K562 (cell line): Measurements from ENCODE around the gene NUP62. TPM values are rescaled to one million over a fixed set of nuclear protein-coding genes. Genes with fewer than 3 reads are reported as not detected.
A peak's percentile ranks its signal among the peaks of the same experiment; 100 is the strongest.

Experiments
- ATF6 ChIP-seq: sonication (generic); formaldehyde crosslinking; IDR thresholded peaks from 2 replicates; pipeline ENCODE4 v1.4.0; 2020; ENCODE audit warnings: mild to moderate bottlenecking, missing genetic modification reagents
- EP400 ChIP-seq: fragments of 450-650 bp; IDR thresholded peaks from 2 replicates; pipeline ENCODE4 v1.6.1; 2017; ENCODE audit warnings: antibody characterized with exemption, mild to moderate bottlenecking, moderate library complexity
- HMG20B ChIP-seq: fragments of 250-450 bp; sonication (Bioruptor Pico); IDR thresholded peaks from 2 replicates; pipeline ENCODE4 v1.5.0; 2021; ENCODE audit warnings: mild to moderate bottlenecking
- POLR2A ChIP-seq: fragments of 450-650 bp; conservative IDR thresholded peaks from 2 replicates; pipeline ENCODE4 v1.6.1; 2016
- U2AF2 ChIP-seq: fragments of 200-400 bp; formaldehyde crosslinking; optimal IDR thresholded peaks from 2 replicates; pipeline ENCODE3; 2017; ENCODE audit warnings: low read depth, mild to moderate bottlenecking, low read length
- USF1 ChIP-seq: sonication (generic); formaldehyde crosslinking; IDR thresholded peaks from 2 replicates; pipeline ENCODE4 v1.9.0; 2022; ENCODE audit warnings: mild to moderate bottlenecking, missing genetic modification reagents
- polyA plus RNA-seq, 8 experiments: library from polyadenylated mRNA; depleted of rRNA in 4 of 8; stranded (reverse) in 5 of 8; unstranded in 3 of 8; fragments of >200 nt; fragmentation: Nextera tagmentation in 2 of 8; fragmentation: Illumina TruSeq in 1 of 8; extraction: Ambion mirVana in 2 of 8; extraction: Trizol in 1 of 8; gene quantifications; 2 replicates each; pipeline versions ENCODE4 v1.2.1 to v1.2.3, GENCODE V29; 2011 to 2014; ENCODE audit warnings: inconsistent platforms in 1 of 8, missing spikeins in 1 of 8
- total RNA-seq, 7 experiments: library from RNA; depleted of rRNA in 6 of 7; stranded (reverse); fragments of >200 nt in 6 of 7; fragmentation: Illumina TruSeq in 2 of 7; extraction: Trizol in 2 of 7; gene quantifications; 2 replicates each; pipeline versions ENCODE4 v1.2.1 to v1.2.3, GENCODE V29; 2011 to 2021; ENCODE audit warnings: low replicate concordance in 1 of 7

The NUP62 gene
- total and polyA plus RNA-seq, 9 of the 15 experiments (the other 6 are each of a cell fraction or from before 2014, with no cell fraction given), result 16.9 to 109 (median 66.0) TPM

DNA sequence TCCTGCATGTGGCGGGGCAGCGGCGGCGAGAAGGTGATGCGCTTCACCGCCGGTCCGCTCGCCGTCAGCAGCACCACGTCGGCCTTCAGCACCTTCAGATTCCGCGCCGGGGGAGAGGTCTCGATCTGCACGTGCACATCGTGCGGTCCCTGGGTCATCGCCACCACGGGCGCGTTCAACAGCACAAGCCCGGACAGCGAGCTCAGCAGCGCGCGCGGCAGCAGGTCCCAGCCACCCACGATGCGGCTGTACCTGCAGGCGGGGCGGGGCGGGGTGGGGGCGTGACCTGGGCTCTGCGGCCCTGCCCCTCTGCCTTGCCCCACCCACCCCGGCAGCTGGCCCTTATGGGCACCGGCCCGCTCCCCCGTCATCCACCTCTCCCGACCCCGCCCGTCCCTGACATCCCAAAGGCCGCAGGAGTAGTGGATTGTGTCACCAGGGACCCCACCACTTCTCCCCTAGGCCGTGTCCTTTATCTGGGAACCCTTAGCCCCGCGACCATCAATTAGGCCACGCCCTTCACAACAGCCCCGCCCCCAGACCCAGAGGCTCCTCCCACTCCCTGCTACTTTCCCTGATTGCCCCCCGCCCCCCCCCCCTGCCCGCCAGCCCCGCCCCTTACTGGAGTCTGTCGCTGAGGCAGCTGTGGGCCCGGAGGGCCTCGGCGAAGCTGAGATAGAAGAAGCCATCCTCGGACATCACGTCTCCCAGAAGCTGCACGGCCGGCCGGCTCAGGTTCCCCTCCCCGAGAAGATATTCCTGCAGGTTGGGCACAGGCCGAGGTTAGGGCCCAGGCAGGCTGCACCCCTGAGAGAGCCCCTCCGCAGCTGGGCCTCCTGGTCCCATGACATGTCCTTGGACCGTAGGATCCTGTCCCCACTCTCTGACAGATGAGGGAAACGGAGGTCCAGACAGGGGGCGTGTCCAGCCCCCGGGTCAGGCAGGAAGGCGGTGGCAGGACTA lies 38.7 kb downstream of the NUP62 start (continued):
- peak; percentile 75; the same call in 1 of the 2 replicates for TF ChIP-seq EP400
- TF ChIP-seq USF1, result peak; percentile 65; the same call in 1 of the 2 replicates
- no peak for TF ChIP-seq U2AF2
- TF ChIP-seq POLR2A, result no peak
- peak; percentile 42 for TF ChIP-seq ATF6 (CRISPR knock-in tag)
- TF ChIP-seq HMG20B (CRISPR knock-in tag), result no peak
